Measurements from ENCODE around the gene PSMD6. TPM values are rescaled to one million over a fixed set of nuclear protein-coding genes. Genes with fewer than 3 reads are reported as not detected.

The PSMD6 gene
- polyA plus RNA-seq, 2 donors = 36.0 to 80.7 TPM

Other genes with a start within 250 kb of the PSMD6 start
- gene C3orf49, start 204.2 kb downstream of the PSMD6 start, polyA plus RNA-seq = not detected
- 100 to 1,000 TPM in 1 of 2 donors, 10 to 100 TPM in 1; 80.7 to 223 TPM for gene THOC7, start 159.7 kb downstream of the PSMD6 start, polyA plus RNA-seq
- gene ATXN7, start 159.6 kb downstream of the PSMD6 start, polyA plus RNA-seq = 1 to 10 TPM; 2.6 to 5.9 TPM
- not detected for gene SCAANT1, start 111.1 kb downstream of the PSMD6 start, polyA plus RNA-seq
- 1 to 10 TPM; 1.3 to 2.7 TPM for gene PRICKLE2, start 202.0 kb upstream of the PSMD6 start, polyA plus RNA-seq

All from esophagus (tissue), 2 donors.